Panc1 (cell line): ENCODE results near the gene ELAC1. TPM values are rescaled to one million over a fixed set of nuclear protein-coding genes. Genes with fewer than 3 reads are reported as not detected.

ENCODE experiments used
- ATAC-seq: fragments of 200-7000 bp; cut with Tn5 transposase; 2 replicates; pipeline ENCODE4 v1.9.1; 2020; ENCODE audit warnings: mild to moderate bottlenecking, moderate library complexity
- BruUV-seq: library from RNA; stranded (reverse); fragments of 400-500 nt; replicated peaks from 2 replicates; lab custom pipeline; 2021; lab: Mats Ljungman, UMichigan
- CTCF ChIA-PET: fragments of 300-600 bp; sonication (Branson Sonifier 250); formaldehyde crosslinking; loops from one replicate; lab custom pipeline; 2022; ENCODE audit warnings: antibody characterized with exemption; lab: Charles Lee
- POLR2A ChIA-PET: fragments of 300-600 bp; sonication (Branson Sonifier 250); formaldehyde crosslinking; loops from one replicate; lab custom pipeline; 2022; ENCODE audit warnings: antibody characterized with exemption; lab: Charles Lee
- DNase-seq: peaks from one replicate; pipeline ENCODE4 v3.0.0-alpha.2; 2010; ENCODE audit warnings: low read depth, low spot score
- H3K27ac ChIP-seq: 2 replicates; pipeline ENCODE4 v1.5.1; 2011; ENCODE audit warnings: mild to moderate bottlenecking, low read length, inconsistent platforms
- H3K27me3 ChIP-seq: fragments of 200-500 bp; sonication (Bioruptor generic); 2 replicates; pipeline ENCODE4 v1.6.0; 2014; ENCODE audit warnings: low read length, inconsistent platforms; ENCODE audit not compliant: control insufficient read depth, insufficient read depth
- H3K36me3 ChIP-seq: fragments of 200-500 bp; sonication (Bioruptor generic); 2 replicates; pipeline ENCODE4 v1.5.1; 2014; ENCODE audit warnings: inconsistent platforms, mild to moderate bottlenecking, low read length, moderate library complexity; ENCODE audit not compliant: control insufficient read depth, insufficient read depth
- H3K4me1 ChIP-seq: 2 replicates; pipeline ENCODE4 v1.5.1; 2011; ENCODE audit warnings: inconsistent platforms, mild to moderate bottlenecking, low read length, moderate library complexity; ENCODE audit not compliant: control insufficient read depth, insufficient read depth
- H3K4me3 ChIP-seq, 2 experiments: 2 replicates each; pipeline ENCODE4 v1.5.1; 2011 to 2012; ENCODE audit warnings: low read depth in 2 of 2, low read length in 2 of 2, mild to moderate bottlenecking in 2 of 2, inconsistent platforms in 1 of 2, moderate library complexity in 1 of 2
- H3K9me3 ChIP-seq: fragments of 200-500 bp; sonication (Bioruptor generic); 2 replicates; pipeline ENCODE4 v1.5.1; 2014; ENCODE audit warnings: low read depth, mild to moderate bottlenecking, inconsistent platforms, low read length, moderate library complexity; ENCODE audit not compliant: control insufficient read depth, insufficient read depth
- CTCF ChIP-seq: fragments of 450-650 bp; IDR thresholded peaks from 2 replicates; pipeline ENCODE4 v1.5.1; 2017; ENCODE audit warnings: mild to moderate bottlenecking
- POLR2AphosphoS5 ChIP-seq: IDR thresholded peaks from 2 replicates; pipeline ENCODE4 v1.6.1; 2012; ENCODE audit warnings: mild to moderate bottlenecking, low read depth, low read length, moderate library complexity
- SIN3A ChIP-seq: IDR thresholded peaks from 2 replicates; pipeline ENCODE4 v1.6.1; 2012; ENCODE audit warnings: low read depth, mild to moderate bottlenecking, low read length, moderate library complexity, borderline replicate concordance; ENCODE audit not compliant: insufficient read depth
- TCF7L2 ChIP-seq: IDR thresholded peaks from 2 replicates; pipeline ENCODE4 v1.6.1; 2011; ENCODE audit warnings: mild to moderate bottlenecking, low read depth, low read length, inconsistent platforms
- in situ Hi-C: cut with HindIII; loops from 2 replicates; pipeline ENCODE4 v1.10.0; 2016; ENCODE audit warnings: low sequenced_read_pairs, low pct_unique_long_range_greater_than_20kb
- intact Hi-C: fragments of 100-400 bp; cut with micrococcal nuclease; formaldehyde crosslinking; loops from one replicate; pipeline ENCODE4 v1.10.0; 2022; ENCODE audit not compliant: unreplicated experiment
- total RNA-seq: library from RNA; stranded (reverse); gene quantifications from one replicate; pipeline ENCODE4 v1.2.1, GENCODE V29; 2021; ENCODE audit not compliant: unreplicated experiment
- TF ChIP-seq, protein P1 (sequence below), 2 experiments: IDR thresholded peaks; 2 replicates each; pipeline ENCODE4 v1.6.1; 2011 to 2012; ENCODE audit warnings: low read depth in 2 of 2, control low read depth in 1 of 2, low read length in 1 of 2, mild to moderate bottlenecking in 1 of 2, moderate library complexity in 1 of 2; ENCODE audit not compliant: insufficient read depth in 1 of 2

Gene ELAC1
- total RNA-seq, 1 experiment from 2014 or later, result 4.6 TPM

- no TSS peak for BruUV-seq
Measured at GRCh38 chr18:50937183-50937582, 30.7 kb upstream of the ELAC1 start.

DNA sequence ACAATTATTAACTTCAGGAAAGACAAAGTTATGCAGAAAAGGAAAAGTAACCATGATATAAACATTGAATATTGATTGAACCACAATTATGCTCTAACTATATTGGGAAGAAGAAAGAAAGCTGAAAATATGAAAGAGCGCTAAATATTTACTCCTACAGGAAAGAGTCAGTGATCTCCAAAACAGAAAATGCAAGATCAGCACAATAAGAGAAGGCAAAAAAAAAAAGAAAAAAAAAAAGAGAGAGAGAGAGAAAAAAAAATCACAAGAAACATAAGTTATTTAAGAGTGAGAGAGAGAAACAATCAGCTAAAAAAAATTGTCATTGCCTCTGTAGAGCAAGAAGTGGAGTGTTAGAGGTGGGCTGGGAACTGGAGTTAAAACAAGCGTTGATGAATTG is 28.9 kb upstream of the ELAC1 start:
- ChIA-PET CTCF (no interaction called here), POLR2A (no interaction called here)
- no TSS peak for BruUV-seq
- DNase-seq (no peak), ATAC-seq (no peak)
- in situ Hi-C loops, result no loop called here
- no peaks in the 10 kb centered on the region for H3K9me3 ChIP-seq
- intact Hi-C loops, result no loop called here
- peaks cover 5% of the 10 kb centered on the region; the same call in 1 of the 2 replicates for H3K36me3 ChIP-seq
- H3K4me3 ChIP-seq, result no peak overlapping the region
- H3K27ac ChIP-seq, result no peak overlapping the region
- H3K4me1 ChIP-seq, result no peaks in the 10 kb centered on the region
- TF ChIP-seq, protein P1, sequence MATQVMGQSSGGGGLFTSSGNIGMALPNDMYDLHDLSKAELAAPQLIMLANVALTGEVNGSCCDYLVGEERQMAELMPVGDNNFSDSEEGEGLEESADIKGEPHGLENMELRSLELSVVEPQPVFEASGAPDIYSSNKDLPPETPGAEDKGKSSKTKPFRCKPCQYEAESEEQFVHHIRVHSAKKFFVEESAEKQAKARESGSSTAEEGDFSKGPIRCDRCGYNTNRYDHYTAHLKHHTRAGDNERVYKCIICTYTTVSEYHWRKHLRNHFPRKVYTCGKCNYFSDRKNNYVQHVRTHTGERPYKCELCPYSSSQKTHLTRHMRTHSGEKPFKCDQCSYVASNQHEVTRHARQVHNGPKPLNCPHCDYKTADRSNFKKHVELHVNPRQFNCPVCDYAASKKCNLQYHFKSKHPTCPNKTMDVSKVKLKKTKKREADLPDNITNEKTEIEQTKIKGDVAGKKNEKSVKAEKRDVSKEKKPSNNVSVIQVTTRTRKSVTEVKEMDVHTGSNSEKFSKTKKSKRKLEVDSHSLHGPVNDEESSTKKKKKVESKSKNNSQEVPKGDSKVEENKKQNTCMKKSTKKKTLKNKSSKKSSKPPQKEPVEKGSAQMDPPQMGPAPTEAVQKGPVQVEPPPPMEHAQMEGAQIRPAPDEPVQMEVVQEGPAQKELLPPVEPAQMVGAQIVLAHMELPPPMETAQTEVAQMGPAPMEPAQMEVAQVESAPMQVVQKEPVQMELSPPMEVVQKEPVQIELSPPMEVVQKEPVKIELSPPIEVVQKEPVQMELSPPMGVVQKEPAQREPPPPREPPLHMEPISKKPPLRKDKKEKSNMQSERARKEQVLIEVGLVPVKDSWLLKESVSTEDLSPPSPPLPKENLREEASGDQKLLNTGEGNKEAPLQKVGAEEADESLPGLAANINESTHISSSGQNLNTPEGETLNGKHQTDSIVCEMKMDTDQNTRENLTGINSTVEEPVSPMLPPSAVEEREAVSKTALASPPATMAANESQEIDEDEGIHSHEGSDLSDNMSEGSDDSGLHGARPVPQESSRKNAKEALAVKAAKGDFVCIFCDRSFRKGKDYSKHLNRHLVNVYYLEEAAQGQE (IDR thresholded peaks at IDR 0.05; ENCODE audit: insufficient read depth in 1 of 2, low read depth in 2 of 2, low read length in 1 of 2), result no peak
- no peak for TF ChIP-seq SIN3A
- no peak for TF ChIP-seq POLR2AphosphoS5
- no peak for TF ChIP-seq CTCF
- TF ChIP-seq TCF7L2, result no peak
- H3K27me3 ChIP-seq, result no peaks in the 10 kb centered on the region

More at GRCh38 chr18:50937183-50937582, 30.7 kb upstream of the ELAC1 start:
- no peaks in the 10 kb centered on the region for H3K27me3 ChIP-seq
- no peaks in the 10 kb centered on the region for H3K4me1 ChIP-seq
- DNase-seq, result no peak
- no peaks in the 10 kb centered on the region for H3K9me3 ChIP-seq
- intact Hi-C loops, result no loop called here
- ChIA-PET CTCF (no interaction called here), POLR2A (no interaction called here)
- TF ChIP-seq SIN3A (no peak), POLR2AphosphoS5 (no peak), CTCF (no peak), TCF7L2 (no peak)
- TF ChIP-seq, protein P1 (IDR thresholded peaks at IDR 0.05; ENCODE audit: insufficient read depth in 1 of 2, low read depth in 2 of 2, low read length in 1 of 2), result no peak
- H3K36me3 ChIP-seq, result peaks cover 1% of the 10 kb centered on the region; the same call in 1 of the 2 replicates
- ATAC-seq, result no peak
- in situ Hi-C loops, result no loop called here
- no peak overlapping the region for H3K4me3 ChIP-seq
- no peak overlapping the region for H3K27ac ChIP-seq
